Prostate gland (tissue), 2 donors: Measurements from ENCODE around the gene CAPN13. TPM values are rescaled to one million over a fixed set of nuclear protein-coding genes. Genes with fewer than 3 reads are reported as not detected.

Experiments used
- DNase-seq: peaks from one replicate; pipeline ENCODE4 v3.0.0-alpha.2; 2019; ENCODE audit warnings: low spot score
- H3K27ac ChIP-seq, 2 donors: fragments of 200-600 bp; sonication (generic); 2 replicates each; pipeline ENCODE4 v1.5.1; 2017 to 2019
- H3K27me3 ChIP-seq: fragments of 200-600 bp; sonication (generic); replicated peaks from 2 replicates; pipeline ENCODE4 v1.5.1; 2019; ENCODE audit not compliant: insufficient read depth
- H3K36me3 ChIP-seq, 2 donors: fragments of 200-600 bp; sonication (generic); 1 replicate in 1 of 2; 2 replicates in 1 of 2; pipeline versions ENCODE4 v1.5.1 to v1.8.1; 2017 to 2019
- H3K4me1 ChIP-seq: fragments of 200-600 bp; sonication (generic); replicated peaks from 2 replicates; pipeline ENCODE4 v1.5.1; 2019
- H3K4me3 ChIP-seq, 2 donors: fragments of 200-600 bp; sonication (generic); 2 replicates each; pipeline ENCODE4 v1.5.1; 2017 to 2019
- H3K9me3 ChIP-seq: fragments of 200-600 bp; sonication (generic); 2 replicates; pipeline ENCODE4 v1.5.1; 2017
- POLR2A ChIP-seq: fragments of 450-650 bp; IDR thresholded peaks from one replicate; pipeline ENCODE4 v1.6.1; 2016; ENCODE audit warnings: antibody characterized with exemption, mild to moderate bottlenecking
- POLR2AphosphoS5 ChIP-seq: sonication (generic); formaldehyde crosslinking; IDR thresholded peaks from one replicate; pipeline ENCODE4 v1.6.1; 2017; ENCODE audit warnings: antibody characterized with exemption
- WGBS: methylation state at CpG from one replicate; pipeline ENCODE4 v1.1.5; 2018; 5-methylcytosine and 5-hydroxymethylcytosine counted together
- intact Hi-C: fragments of 100-400 bp; cut with DNase I; formaldehyde crosslinking; loops from one replicate; pipeline ENCODE4 v1.14.2; 2022
- total RNA-seq, 2 donors: library from RNA; depleted of rRNA; stranded (reverse); fragments of >200 nt; gene quantifications; one replicate each; pipeline ENCODE4 v1.1.0, GENCODE V29; 2016
- TF ChIP-seq, protein P1 (sequence below), 4 experiments: fragments of 200-600 bp in 2 of 4; fragments of 450-650 bp in 2 of 4; sonication (generic) in 2 of 4; IDR thresholded peaks; 1 replicate in 3 of 4; 2 replicates in 1 of 4; pipeline ENCODE4 v1.5.1; 2016 to 2019; ENCODE audit warnings: antibody characterized with exemption in 4 of 4, mild to moderate bottlenecking in 2 of 4, moderate library complexity in 2 of 4

The CAPN13 gene
- total RNA-seq, 2 donors from 2014 or later = 2.0 to 5.7 TPM

DNA sequence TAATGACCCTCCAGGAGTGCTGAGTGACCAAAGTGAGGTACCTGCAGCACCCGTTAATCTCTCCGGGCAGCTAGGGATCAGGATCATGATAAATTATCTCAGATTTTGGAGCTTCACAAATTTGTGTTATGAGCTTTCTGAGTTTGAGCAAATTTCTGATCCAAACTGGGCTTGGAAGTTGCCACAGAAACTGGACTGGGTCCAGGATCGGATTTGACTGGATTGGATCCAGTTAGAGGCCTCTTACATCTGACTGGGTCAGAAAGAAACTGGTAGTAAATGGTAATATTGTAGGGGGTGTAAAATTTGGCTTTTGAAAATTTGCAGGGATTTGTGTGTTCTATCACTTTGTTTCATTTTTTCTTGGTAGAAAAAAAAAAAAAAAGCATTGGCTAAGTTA, 19.7 kb upstream of the CAPN13 start:
- H3K4me3 ChIP-seq = no peak overlapping the region
- no peak for DNase-seq
- intact Hi-C loops = no loop called here
- H3K27ac ChIP-seq = no peak overlapping the region
- TF ChIP-seq, protein P1, sequence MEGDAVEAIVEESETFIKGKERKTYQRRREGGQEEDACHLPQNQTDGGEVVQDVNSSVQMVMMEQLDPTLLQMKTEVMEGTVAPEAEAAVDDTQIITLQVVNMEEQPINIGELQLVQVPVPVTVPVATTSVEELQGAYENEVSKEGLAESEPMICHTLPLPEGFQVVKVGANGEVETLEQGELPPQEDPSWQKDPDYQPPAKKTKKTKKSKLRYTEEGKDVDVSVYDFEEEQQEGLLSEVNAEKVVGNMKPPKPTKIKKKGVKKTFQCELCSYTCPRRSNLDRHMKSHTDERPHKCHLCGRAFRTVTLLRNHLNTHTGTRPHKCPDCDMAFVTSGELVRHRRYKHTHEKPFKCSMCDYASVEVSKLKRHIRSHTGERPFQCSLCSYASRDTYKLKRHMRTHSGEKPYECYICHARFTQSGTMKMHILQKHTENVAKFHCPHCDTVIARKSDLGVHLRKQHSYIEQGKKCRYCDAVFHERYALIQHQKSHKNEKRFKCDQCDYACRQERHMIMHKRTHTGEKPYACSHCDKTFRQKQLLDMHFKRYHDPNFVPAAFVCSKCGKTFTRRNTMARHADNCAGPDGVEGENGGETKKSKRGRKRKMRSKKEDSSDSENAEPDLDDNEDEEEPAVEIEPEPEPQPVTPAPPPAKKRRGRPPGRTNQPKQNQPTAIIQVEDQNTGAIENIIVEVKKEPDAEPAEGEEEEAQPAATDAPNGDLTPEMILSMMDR (IDR thresholded peaks at IDR 0.05) = no peak
- no peak for TF ChIP-seq POLR2AphosphoS5
- H3K36me3 ChIP-seq = no peaks in the 10 kb centered on the region
- H3K9me3 ChIP-seq = no peaks in the 10 kb centered on the region
- H3K4me1 ChIP-seq = no peaks in the 10 kb centered on the region
- WGBS = 85% methylated on average over 3 of the region's 3 CpGs
- H3K27me3 ChIP-seq = no peaks in the 10 kb centered on the region

DNA sequence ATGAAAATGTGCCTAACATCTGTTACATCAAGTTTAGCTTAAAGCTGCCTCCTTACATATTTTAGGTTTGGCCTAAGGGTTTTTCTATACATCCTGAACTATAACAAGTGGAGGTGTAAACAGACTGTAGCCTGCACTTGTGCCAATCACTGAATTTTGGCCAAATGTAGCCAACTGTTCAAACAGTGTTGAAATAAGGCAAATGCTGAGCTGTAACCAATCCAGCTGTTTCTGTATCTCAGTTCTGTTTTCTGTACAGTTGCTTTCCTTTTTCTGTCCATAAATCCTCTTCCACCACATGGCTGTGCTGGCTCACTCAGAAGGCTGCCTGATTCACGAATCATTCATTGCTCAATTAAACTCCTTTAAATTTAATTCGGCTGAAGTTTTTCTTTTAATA, 19.2 kb upstream of the CAPN13 start:
- intact Hi-C loops = no loop called here
- Histone ChIP-seq H3K4me1 (no peaks in the 10 kb centered on the region), H3K27ac (no peak overlapping the region), H3K27me3 (no peaks in the 10 kb centered on the region), H3K9me3 (no peaks in the 10 kb centered on the region), H3K36me3 (no peaks in the 10 kb centered on the region), H3K4me3 (no peak overlapping the region)
- TF ChIP-seq, protein P1 (IDR thresholded peaks at IDR 0.05) = no peak
- TF ChIP-seq POLR2A = no peak
- no peak for TF ChIP-seq POLR2AphosphoS5
- 68% methylated on average over 2 of the region's 2 CpGs for WGBS
- DNase-seq = no peak

GRCh38 chr2:30823452-30823851, 16.2 kb upstream of the CAPN13 start:
- H3K27ac ChIP-seq = no peak overlapping the region
- intact Hi-C loops = no loop called here
- no peaks in the 10 kb centered on the region for H3K27me3 ChIP-seq
- no peaks in the 10 kb centered on the region for H3K9me3 ChIP-seq
- no peaks in the 10 kb centered on the region for H3K36me3 ChIP-seq
- H3K4me3 ChIP-seq = no peak overlapping the region
- H3K4me1 ChIP-seq = no peaks in the 10 kb centered on the region
- TF ChIP-seq POLR2AphosphoS5 (no peak), POLR2A (no peak)
- TF ChIP-seq, protein P1 (IDR thresholded peaks at IDR 0.05) = no peak
- DNase-seq = no peak
- 85% methylated on average over 9 of the region's 9 CpGs for WGBS

- H3K27ac ChIP-seq = no peak overlapping the region
- no peaks in the 10 kb centered on the region for H3K27me3 ChIP-seq
- no peak overlapping the region for H3K4me3 ChIP-seq
- no peaks in the 10 kb centered on the region for H3K9me3 ChIP-seq
- intact Hi-C loops = no loop called here
- 93% methylated on average over 9 of the region's 9 CpGs for WGBS
- H3K36me3 ChIP-seq = no peaks in the 10 kb centered on the region
- TF ChIP-seq POLR2AphosphoS5 (no peak), POLR2A (no peak)
- TF ChIP-seq, protein P1 (IDR thresholded peaks at IDR 0.05) = no peak
- H3K4me1 ChIP-seq = no peaks in the 10 kb centered on the region
- no peak for DNase-seq
Observed at GRCh38 chr2:30821960-30822359, 14.7 kb upstream of the CAPN13 start.

- Histone ChIP-seq H3K4me1 (no peaks in the 10 kb centered on the region), H3K27me3 (no peaks in the 10 kb centered on the region), H3K4me3 (no peak overlapping the region), H3K36me3 (no peaks in the 10 kb centered on the region), H3K9me3 (no peaks in the 10 kb centered on the region), H3K27ac (no peak overlapping the region)
- DNase-seq = no peak
- 75% methylated on average over 12 of the region's 12 CpGs for WGBS
- no peak for TF ChIP-seq POLR2AphosphoS5
- TF ChIP-seq, protein P1 (IDR thresholded peaks at IDR 0.05) = no peak
- no peak for TF ChIP-seq POLR2A
- intact Hi-C loops = no loop called here
Observed at GRCh38 chr2:30820381-30821055, 13.3 kb upstream of the CAPN13 start.
